Limb (tissue), 2 donors: Measurements from ENCODE around the gene DUSP16.
"Not testable (repeated sequence)": the region's sequence is repeated elsewhere in the genome, so short reads cannot be mapped to it uniquely, and the experiment has no call there.

Experiments
- DNase-seq, 2 donors: peaks; one replicate each; pipeline ENCODE4 v3.0.0-alpha.2; 2016; ENCODE audit errors: extremely low spot score in 2 of 2

Gene DUSP16

DNA sequence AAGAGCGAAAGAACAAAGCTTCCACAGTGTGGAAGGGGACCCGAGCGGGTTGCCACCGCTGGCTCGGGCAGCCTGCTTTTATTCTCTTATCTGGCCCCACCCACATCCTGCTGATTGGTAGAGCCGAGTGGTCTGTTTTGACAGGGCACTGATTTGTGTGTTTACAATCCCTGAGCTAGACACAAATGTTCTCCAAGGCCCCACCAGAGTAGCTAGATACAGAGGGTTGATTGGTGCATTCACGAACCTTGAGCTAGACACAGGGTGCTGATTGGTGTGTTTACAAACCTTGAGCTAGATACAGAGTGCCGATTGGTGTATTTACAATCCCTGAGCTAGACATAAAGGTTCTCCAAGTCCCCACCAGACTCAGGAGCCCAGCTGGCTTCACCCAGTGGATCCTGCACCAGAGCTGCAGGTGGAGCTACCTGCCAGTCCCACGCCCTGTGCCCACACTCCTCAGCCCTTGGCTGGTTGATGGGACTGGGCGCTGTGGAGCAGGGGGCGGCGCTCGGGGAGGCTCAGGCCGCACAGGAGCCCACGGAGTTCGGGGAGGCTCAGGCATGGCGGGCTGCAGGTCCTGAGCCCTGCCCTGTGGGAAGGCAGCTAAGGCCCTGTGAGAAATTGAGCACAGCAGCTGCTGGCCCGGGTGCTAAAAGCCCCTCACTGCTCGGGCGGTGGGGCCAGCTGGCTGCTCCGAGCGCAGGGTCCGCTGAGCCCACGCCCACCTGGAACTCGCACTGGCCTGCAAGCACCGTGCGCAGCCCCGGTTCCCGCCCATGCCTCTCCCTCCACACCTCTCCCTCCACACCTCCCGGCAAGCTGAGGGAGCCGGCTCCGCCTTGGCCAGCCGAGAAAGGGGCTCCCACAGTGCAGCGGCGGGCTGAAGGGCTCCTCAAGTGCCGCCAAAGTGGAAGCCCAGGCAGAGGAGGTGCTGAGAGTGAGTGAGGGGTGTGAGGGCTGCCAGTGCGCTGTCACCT lies 90.4 kb downstream of the DUSP16 start:
- not testable (repeated sequence) for DNase-seq

DNA sequence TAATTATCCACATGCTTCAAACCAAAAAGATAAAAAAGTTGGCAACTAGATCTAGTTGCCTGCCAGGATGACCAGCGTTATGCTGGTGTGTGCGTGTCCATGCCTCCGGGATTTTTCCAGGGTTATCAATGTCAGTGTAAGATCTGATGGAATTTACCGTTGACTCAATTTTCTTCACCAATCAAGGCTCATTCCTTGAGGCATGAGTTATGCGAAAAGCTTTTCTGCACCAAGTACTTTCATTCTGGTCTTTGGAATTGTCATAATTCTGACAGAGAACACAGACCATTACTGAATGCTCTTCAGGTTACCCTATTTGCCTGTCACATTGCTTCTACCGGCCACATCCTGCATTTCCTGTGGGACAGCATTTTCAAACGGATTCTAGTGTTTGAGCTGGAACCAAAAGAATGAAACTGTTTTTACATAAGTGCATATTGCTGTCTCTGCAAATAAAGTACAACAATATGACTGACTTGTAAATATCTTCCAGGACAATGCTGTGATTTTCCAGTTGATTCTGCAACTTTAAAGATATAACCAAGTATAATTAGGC lies 91.8 kb downstream of the DUSP16 start:
- no peak for DNase-seq

DNA sequence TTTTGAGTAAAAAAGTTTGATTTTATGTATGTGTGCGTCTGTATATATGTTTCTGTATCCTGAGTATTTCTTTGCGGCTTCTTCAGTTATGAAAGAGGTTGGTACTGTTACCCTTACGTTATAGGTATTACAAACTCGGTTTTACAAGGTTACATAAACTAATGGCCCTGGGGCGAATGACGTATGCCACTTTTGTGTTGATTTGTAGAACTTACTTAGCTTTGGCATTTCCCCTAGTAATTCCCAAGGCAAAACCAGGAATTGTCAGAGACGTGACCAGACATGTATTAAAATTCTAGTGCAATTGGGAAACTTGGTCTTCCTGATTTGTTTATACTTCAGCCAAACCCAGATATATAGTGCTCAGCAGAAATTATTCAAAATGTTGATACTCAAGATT lies 93.3 kb downstream of the DUSP16 start:
- no peak for DNase-seq

DNA sequence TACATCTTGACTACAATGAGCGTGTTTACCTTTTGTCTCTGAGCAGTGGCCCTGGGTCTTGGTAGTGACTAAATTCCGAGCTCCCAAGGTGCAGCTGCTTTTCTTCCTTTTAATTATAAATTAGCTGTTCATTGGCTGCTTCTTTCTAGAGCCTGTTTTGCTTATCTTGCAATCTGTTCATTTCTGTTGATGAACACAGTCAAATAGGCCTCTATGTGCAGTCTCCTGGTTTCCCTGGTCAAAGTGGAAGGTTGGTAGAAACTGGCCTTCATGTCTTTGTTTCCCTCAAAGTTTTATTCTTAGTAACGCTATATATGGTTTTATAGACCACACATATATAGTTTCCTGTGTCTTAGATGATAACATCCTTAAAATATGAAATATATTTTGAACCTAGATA lies 94.1 kb downstream of the DUSP16 start:
- DNase-seq: no peak

DNA sequence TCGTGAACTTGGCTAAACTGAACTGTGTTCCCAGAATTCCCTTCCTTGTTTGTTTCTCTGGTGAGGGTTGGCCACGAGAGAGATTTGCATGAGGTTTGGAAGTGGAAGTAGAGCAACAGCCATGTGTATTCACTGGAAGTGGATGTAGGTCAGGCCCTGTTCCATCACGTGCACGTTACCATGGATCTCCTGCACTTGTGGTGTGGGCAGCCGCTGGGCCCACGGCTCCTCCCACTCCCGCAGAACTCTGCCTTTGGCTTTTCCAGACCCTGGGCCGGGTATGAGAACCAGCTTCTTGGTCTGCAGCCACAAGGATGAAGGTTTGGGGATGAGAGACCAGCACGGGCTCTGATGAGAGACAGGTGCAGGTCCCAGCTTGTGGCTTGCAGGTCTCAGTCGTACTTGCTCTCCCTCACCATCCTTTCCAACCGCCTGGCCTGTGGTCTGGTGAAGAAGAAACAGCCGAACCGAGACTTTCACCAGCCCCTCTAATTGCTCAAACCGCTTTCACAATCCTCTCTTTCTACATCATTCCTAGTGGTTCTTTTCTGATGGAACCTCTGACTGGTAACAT lies 94.9 kb downstream of the DUSP16 start:
- no peak for DNase-seq

DNA sequence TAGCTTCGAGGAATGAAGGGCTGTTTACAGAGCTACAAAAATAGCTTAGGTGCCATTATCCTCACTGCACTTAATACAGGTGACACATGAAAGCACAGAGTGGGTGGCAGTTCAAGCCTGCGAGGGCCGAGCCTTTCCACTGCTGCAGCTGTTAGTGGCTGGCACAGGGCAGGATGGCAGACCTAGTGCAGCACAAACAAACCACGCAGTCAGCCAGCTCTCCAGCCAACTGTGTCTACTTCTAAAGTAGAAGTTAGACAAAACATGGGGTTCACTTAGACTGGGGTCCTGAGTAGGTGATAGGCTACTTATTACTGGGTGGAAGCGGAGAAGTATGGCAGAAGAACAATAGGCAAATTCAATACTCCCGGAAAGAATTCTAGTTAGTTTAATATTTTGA lies 95.4 kb downstream of the DUSP16 start:
- DNase-seq: no peak

DNA sequence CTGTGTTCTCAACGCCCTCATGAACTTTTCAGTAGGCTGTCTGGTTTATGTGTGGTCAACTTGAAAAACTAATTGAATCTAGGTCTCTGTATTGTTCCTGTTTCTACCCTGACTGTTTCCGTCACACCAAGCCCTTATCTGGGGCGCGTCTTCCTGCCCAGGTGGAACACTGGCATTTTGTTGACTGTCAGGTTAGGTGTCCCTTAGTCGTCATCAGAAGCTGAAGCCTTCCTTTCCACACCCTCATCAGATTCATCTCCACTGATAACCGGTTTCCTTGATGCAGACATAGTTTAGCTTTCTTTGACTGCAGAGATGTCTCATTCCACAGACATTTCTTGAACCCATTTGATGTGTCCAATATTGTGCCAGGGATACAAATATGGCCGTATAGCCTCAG lies 96.5 kb downstream of the DUSP16 start:
- no peak for DNase-seq

DNA sequence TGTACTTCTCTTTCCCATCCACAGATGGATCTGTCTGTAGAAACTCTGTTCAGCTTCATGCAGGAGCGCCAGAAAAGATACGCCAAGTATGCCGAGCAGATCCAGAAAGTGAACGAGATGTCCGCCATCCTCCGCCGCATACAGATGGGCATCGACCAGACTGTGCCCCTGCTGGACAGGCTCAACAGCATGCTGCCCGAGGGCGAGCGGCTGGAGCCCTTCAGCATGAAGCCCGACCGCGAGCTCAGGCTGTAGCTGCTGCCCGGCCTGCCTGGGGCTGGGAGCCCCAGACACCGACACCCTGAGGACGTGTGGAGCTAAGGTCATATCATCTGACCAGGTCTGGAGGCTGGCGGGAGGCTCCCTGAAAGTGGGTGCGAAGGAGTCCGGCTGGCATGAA lies 97.1 kb downstream of the DUSP16 start:
- DNase-seq: no peak

DNA sequence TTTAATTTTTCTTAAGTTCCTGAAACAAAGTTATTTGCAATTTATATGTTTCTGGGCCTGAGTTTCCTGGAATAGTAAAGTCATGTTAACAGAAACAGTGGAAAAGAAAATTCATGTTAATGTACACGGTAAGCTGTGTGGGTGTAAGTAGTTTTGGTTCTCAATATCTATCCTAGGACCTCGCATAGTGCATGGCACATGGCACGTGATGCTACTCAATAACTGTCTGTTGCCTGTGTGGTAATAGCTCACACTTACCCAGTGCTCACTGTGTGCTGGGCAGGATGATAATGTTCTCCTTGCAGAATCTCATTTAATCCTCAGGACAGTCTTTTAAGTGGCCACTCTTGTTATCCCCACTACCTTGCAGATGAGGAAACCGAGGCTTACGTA lies 100.7 kb downstream of the DUSP16 start:
- DNase-seq: no peak

DNA sequence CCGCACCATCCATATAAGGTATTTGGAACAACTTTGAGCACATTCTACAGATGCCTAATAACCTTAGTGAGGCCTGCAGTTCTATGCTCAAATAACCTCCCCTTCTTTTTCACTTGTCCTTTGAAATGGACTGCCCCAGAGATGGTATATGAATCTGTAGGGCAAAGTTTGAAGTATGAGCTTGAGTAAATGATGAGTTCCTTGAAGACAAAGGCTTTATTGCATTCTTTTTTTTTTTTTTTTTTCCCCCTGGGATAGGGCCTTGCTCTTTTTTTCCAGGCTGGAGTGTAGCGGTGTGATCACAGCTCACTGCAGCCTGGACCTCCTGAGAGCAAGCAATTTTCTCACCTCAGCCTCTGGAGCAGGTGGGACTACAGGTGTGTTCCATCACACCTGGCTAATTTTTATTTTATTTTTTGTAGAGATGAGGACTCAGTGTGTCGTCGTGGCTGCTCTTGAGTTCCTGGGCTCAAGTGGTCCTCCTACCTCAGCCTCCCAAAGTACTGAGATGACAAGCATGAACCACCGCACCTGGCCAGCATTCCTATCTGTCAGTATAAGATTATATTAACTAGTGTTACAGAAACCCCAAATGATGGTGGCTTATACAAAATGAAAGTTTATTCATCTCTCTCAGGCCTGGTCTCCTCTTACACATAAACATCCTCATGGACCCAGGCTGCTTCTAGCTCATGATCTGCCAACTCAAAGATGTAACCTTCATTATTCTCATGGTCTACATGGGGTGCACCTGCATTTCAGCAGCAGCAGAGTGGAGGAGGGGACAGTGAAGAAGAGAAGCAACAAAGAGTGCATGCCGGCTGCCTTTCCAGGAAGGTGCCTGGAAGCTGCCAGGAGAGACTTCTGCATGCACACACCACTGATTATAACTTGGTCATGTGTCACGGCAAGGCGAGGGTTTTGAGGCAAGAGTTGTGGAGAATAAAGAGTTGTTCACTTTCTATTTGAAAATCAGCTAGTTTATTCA lies 101.4 kb downstream of the DUSP16 start:
- DNase-seq: no peak

DNA sequence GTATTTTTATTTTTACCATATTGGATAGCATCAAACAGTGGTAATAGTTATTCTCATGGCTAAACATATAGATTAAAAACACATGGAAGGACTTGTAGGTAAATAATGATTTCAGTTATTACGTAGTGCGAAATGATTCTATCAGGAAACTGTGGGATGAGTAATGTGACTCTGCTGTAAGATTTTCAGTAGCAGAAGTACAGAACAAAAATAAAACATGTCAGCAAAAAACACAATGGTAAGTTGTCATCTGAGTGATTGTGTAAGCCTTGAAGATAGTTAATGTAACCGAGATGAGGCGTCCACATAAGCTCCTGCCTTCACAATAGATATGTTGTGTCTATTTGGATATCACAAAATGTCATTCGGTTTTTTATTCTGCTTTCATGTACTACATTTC lies 106.0 kb downstream of the DUSP16 start:
- DNase-seq: no peak

DNA sequence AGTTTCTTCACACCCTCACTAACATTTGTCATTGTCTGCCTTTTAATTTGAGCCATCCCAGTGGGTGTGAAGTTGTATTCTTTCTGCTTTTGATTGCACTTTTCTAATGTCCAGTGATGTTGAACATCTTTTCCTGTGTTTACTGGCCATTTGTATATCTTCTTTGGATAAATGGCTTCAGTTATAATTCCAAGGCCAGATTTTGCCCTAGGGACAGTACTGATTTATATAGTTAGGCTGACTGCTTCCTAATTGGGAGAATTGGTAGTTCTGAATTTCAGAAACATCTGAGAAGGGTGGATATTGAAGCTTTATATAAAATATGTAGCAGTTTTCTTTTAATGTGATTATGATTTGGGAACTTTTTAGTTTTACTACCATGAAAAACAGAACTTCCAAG lies 108.3 kb downstream of the DUSP16 start:
- DNase-seq: no peak

DNA sequence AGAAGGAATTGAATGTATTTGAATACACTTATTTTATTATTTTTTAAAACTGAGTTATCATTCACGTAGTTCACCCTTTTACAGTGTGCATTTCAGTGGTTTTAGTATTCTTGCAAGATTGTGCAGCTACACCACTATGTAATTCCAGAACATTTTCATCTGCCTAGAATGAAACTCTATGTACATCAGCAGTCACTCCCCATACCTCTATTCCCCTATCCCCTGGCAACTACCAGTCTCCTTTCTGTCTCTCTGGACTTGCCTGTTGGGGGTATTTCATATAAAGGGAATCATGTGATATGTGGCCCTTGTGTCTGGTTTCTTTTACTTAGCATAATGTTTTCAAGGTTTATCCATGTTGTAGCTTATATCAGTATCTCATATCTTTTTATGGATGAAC lies 109.0 kb downstream of the DUSP16 start:
- DNase-seq: no peak

DNA sequence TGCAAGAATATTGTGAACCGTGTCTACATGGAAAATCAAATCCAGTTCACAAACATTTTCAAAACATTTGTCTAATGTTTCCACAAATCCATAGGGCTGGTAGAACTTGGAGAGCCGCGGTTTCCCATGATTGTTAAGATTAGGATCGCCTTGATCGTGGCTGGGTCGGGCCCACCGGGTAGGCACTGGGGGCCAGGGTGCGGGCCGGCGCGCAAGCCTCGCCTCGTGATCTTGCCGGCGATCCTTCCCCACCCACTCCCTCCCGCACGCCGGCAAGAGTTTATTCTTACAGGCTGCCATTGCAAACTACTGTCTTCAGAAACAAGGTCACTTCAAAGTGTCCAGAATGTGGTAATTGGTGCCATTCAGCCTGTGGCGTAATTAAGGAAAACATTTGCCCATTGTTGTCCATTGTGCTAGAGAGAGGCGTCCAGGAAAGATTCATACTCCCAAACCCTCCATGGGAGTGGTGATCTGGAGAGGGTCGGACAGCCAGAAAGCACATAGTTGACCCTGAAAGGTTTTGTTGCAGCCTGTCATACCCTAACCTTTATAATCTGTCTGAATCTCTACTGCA lies 110.2 kb downstream of the DUSP16 start:
- DNase-seq: no peak

DNA sequence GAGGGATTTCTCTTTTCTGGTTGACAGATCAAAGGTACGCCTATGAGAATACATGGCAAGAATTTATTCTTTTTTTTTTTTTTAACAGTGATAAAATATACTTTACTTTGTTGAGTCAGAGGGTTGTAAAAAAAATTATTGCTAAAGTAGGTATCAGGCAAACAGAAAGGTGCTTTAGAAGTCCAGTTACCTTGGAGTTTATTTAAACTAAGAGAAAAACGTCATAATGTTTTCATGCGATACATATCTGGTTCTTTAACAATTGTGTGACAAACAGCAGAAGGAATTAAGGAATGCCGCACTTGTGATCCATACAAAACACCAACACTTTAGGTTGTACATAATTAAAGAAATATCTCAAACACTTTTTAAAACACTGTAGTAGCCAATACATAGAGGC lies 111.6 kb downstream of the DUSP16 start:
- DNase-seq: no peak

DNA sequence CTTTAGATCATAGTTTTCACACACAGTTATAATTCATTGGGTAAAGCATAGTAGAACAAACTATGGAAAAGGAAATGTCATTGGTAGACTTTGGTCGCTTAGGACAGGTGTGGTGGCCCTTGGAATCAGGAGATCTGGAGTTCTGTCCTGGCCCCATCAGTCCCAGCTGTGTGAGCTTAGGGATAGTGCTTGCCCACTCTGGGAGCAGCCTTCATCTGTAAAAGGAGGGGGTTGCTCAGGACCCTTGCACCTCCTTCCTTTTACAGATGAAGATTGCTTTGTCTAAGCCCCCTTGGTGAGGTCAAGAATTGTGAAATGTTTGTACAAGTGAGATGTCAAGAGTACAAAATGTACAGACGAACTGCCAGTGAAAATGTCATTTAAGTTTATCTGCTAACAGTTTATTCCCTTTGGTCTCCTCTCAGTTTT lies 112.6 kb downstream of the DUSP16 start:
- no peak for DNase-seq

DNA sequence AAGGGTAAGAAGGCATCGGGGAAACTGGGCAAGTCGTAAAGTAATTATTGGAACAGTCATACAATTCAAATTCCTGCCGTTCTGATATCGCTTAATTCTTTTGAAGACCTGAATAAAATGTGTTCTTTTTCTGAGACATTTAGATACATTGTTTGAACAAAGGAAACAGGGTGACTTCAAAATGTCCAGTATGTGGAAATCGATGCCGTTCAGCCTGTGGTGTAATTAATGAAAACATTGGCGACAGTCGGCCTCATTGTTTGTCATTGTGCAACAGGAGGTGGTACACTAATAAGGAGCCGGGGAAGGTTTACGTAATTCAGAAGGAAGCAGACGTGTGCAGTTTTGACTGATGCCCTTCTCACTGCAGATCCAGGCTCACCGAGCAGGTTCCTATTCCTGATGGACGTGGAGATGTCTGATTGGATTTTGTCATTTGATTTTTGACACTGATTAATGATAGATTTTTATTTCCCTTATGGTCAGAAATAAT lies 113.1 kb downstream of the DUSP16 start:
- no peak for DNase-seq

DNA sequence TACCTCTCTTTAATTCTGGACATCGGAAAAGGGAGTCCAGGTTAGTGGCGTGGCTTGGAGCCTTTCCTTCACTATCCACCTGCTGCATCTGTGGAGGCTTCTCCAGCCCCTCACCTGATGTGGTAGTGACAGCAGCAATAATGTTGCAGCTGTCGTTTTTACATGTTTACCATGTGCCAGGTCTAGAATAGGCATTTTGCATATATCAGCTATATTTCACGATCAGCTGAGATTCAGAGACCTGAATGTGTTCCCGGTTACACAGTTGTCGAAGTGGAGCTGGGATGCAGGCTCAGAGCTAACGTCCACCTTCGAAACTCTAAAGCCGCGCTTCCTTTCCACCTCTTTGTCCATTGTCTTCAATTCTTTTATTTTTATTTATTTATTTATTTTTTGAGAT lies 114.8 kb downstream of the DUSP16 start:
- DNase-seq: no peak

DNA sequence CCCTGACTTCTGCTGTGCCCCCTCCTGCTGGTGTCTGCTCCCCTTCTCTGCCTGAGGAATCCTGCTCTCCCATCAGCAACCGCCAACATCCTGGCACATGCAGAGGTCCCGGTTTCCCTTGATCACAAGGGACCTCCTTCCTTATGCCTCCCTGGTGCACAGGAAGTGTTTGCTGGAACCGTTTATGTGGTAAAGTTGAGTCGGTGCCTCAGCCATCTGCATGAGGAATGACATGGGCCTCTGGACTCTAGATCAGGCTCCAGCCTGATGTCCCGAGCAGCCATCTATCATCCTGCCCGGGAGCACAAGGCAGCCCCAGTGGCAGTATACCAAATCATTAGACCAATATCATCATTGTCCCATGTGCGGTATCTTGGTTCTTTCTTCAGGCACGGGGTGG lies 115.4 kb downstream of the DUSP16 start:
- DNase-seq: no peak

DNA sequence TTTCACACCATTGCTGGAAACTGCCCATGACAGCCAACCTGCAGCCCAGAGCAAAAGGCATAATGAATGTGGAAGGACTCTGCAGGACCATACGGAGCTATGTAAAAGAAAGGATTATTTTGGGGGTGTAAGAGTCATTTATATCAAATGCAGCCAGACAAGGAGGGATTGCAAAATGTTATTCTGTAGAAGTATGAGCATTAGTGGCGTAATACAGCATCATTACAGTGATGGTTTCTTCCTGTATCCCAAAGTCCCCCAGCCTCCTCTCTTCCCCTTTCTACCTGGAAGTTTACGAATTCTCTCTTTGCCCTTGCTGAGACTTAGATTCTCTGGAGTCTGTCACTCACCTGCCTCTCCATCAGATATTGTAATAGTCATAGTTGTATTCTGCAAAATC lies 115.9 kb downstream of the DUSP16 start:
- DNase-seq: no peak

DNA sequence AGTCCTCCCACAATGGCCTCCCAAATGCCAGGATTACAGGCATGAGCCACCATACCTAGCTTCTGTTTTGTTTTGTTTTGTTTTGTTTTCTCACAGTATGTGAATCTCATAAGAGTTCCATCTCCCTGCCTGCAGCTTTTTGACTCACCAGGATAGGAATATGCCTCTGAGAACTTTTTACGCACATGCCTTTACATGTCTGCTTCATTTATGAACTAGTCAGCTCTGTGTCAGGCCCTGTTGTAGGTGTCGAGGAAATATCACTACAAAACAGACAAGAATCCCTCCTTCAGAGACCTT lies 116.8 kb downstream of the DUSP16 start:
- DNase-seq: no peak
